GM19099 (cell line): ENCODE data around the gene CRYBA2.

Experiments used
- POLR2A ChIP-seq: IDR thresholded peaks from 3 replicates; pipeline ENCODE4 v1.6.1; 2011; ENCODE audit warnings: low read depth; ENCODE audit not compliant: insufficient read length; ENCODE audit errors: extremely low read depth

CRYBA2 gene

GRCh38 chr2:219027511-219028055 is 34.4 kb upstream of the CRYBA2 start:
- TF ChIP-seq POLR2A = no peak

- TF ChIP-seq POLR2A = no peak
Measured at GRCh38 chr2:219026946-219027345, 33.7 kb upstream of the CRYBA2 start.

GRCh38 chr2:219025637-219026585 is 32.7 kb upstream of the CRYBA2 start:
- TF ChIP-seq POLR2A = no peak

GRCh38 chr2:219024059-219024458 is 30.8 kb upstream of the CRYBA2 start:
- no peak for TF ChIP-seq POLR2A

- no peak for TF ChIP-seq POLR2A
Measured at GRCh38 chr2:219023045-219023605, 29.9 kb upstream of the CRYBA2 start.

GRCh38 chr2:219022616-219023015 is 29.4 kb upstream of the CRYBA2 start:
- no peak for TF ChIP-seq POLR2A

- TF ChIP-seq POLR2A = no peak
Measured at GRCh38 chr2:219022041-219022440, 28.8 kb upstream of the CRYBA2 start.

- TF ChIP-seq POLR2A = no peak
Measured at GRCh38 chr2:219021591-219021990, 28.4 kb upstream of the CRYBA2 start.

GRCh38 chr2:219020604-219021365 is 27.6 kb upstream of the CRYBA2 start:
- TF ChIP-seq POLR2A = no peak

GRCh38 chr2:219019436-219019835 is 26.2 kb upstream of the CRYBA2 start:
- no peak for TF ChIP-seq POLR2A

- no peak for TF ChIP-seq POLR2A
Measured at GRCh38 chr2:219018726-219019125, 25.5 kb upstream of the CRYBA2 start.

- no peak for TF ChIP-seq POLR2A
Measured at GRCh38 chr2:219018286-219018685, 25.1 kb upstream of the CRYBA2 start.

GRCh38 chr2:219017201-219017931 is 24.1 kb upstream of the CRYBA2 start:
- no peak for TF ChIP-seq POLR2A

- no peak for TF ChIP-seq POLR2A
Measured at GRCh38 chr2:219016721-219017120, 23.5 kb upstream of the CRYBA2 start.
